Spleen (tissue), 7 donors: ENCODE measurements around the gene BORA.

ENCODE experiments used
- CTCF ChIP-seq, 11 experiments: fragments of 200-600 bp in 7 of 11; fragments of 450-650 bp in 4 of 11; sonication (generic) in 4 of 11; IDR thresholded peaks in 8 of 11; conservative IDR thresholded peaks in 3 of 11; 1 replicate in 7 of 11; 2 replicates in 4 of 11; pipeline versions ENCODE4 v1.4.0 to v1.8.0; 2016 to 2021; ENCODE audit warnings: antibody characterized with exemption in 11 of 11, inconsistent platforms in 4 of 11, mild to moderate bottlenecking in 1 of 11
- POLR2A ChIP-seq, 3 donors: fragments of 450-650 bp; IDR thresholded peaks; one replicate each; pipeline ENCODE4 v1.5.1; 2017; ENCODE audit warnings: antibody characterized with exemption in 3 of 3, mild to moderate bottlenecking in 1 of 3
- POLR2AphosphoS5 ChIP-seq, 3 donors: sonication (generic); formaldehyde crosslinking; IDR thresholded peaks; one replicate each; pipeline ENCODE4 v1.5.1; 2017; ENCODE audit warnings: antibody characterized with exemption in 3 of 3
- donor health status: DM: no; HTN: no; CAD: no; lungs with moderate emphysema.
- donor health status: DM: no; HTN: no; CAD: no.
- donor health status: DM: no; HTN: no; CAD: no.

- TF ChIP-seq POLR2AphosphoS5 (IDR thresholded peaks at IDR 0.05) (no peak), POLR2A (IDR thresholded peaks at IDR 0.05) (no peak), CTCF (IDR thresholded peaks at IDR 0.05 in 8 of 11, conservative IDR thresholded peaks at IDR 0.05 in 3 of 11) (no peak)
Observed at GRCh38 chr13:72740015-72740414, 12.3 kb downstream of the BORA start.
